IMR-90 (cell line): ENCODE measurements around the gene CASP2. TPM values are rescaled to one million over a fixed set of nuclear protein-coding genes. Genes with fewer than 3 reads are reported as not detected.

ENCODE experiments used
- ATAC-seq: fragments of 200-7000 bp; cut with Tn5 transposase; 2 replicates; pipeline ENCODE4 v1.9.1; 2020; ENCODE audit warnings: low read depth, mild to moderate bottlenecking, moderate library complexity
- BruUV-seq: library from RNA; stranded (reverse); fragments of 400-500 nt; replicated peaks from 2 replicates; lab custom pipeline; 2021; lab: Mats Ljungman, UMichigan
- CTCF ChIA-PET: fragments of 300-600 bp; formaldehyde crosslinking; extraction: SDS; loops from one replicate; lab custom pipeline; 2021; ENCODE audit warnings: antibody characterized with exemption; lab: Yijun Ruan, JAX
- POLR2A ChIA-PET: fragments of 300-600 bp; sonication (Branson Sonifier 250); formaldehyde crosslinking; loops from one replicate; lab custom pipeline; 2022; ENCODE audit warnings: antibody characterized with exemption; ENCODE audit not compliant: unreplicated experiment; lab: Charles Lee
- DNase-seq: peaks from one replicate; pipeline ENCODE4 v3.0.0; 2013
- H2AFZ ChIP-seq: replicated peaks from 2 replicates; pipeline ENCODE3; 2013; ENCODE audit warnings: low read length, mild to moderate bottlenecking; ENCODE audit not compliant: poor library complexity
- H2AK5ac ChIP-seq: 2 replicates; pipeline ENCODE4 v1.6.1; 2013; ENCODE audit warnings: low read depth, low read length, inconsistent platforms
- H2AK9ac ChIP-seq: replicated peaks from 2 replicates; pipeline ENCODE3; 2013; ENCODE audit warnings: mild to moderate bottlenecking, low read depth, low read length, moderate library complexity; ENCODE audit not compliant: poor library complexity
- H2BK120ac ChIP-seq: 2 replicates; pipeline ENCODE4 v1.6.1; 2013; ENCODE audit warnings: low read depth, low read length, inconsistent platforms
- H2BK15ac ChIP-seq: 3 replicates; pipeline ENCODE4 v1.6.1; 2013; ENCODE audit warnings: low read depth, low read length, inconsistent platforms
- H2BK20ac ChIP-seq: 2 replicates; pipeline ENCODE4 v1.6.1; 2013; ENCODE audit warnings: low read depth, mild to moderate bottlenecking, inconsistent platforms, low read length, moderate library complexity
- H2BK5ac ChIP-seq: 2 replicates; pipeline ENCODE4 v1.6.1; 2013; ENCODE audit warnings: mild to moderate bottlenecking, low read depth, low read length, inconsistent platforms; ENCODE audit not compliant: poor library complexity, severe bottlenecking
- H3K14ac ChIP-seq: replicated peaks from 2 replicates; pipeline ENCODE4 v1.6.1; 2013; ENCODE audit warnings: low read depth, low read length, inconsistent platforms
- H3K18ac ChIP-seq: 2 replicates; pipeline ENCODE4 v1.6.1; 2013; ENCODE audit warnings: low read depth, low read length, control low read depth
- H3K23ac ChIP-seq: 2 replicates; pipeline ENCODE4 v1.6.1; 2013; ENCODE audit warnings: low read depth, low read length, inconsistent platforms
- H3K27ac ChIP-seq: 2 replicates; pipeline ENCODE4 v1.5.1; 2013; ENCODE audit warnings: mild to moderate bottlenecking, control low read depth, low read length; ENCODE audit not compliant: insufficient read depth
- H3K27me3 ChIP-seq: 2 replicates; pipeline ENCODE4 v1.6.1; 2013; ENCODE audit warnings: low read length; ENCODE audit not compliant: control insufficient read depth, insufficient read depth
- H3K36me3 ChIP-seq: 2 replicates; pipeline ENCODE4 v1.6.1; 2013; ENCODE audit warnings: low read length, mixed read lengths; ENCODE audit not compliant: control insufficient read depth, insufficient read depth
- H3K4ac ChIP-seq: 2 replicates; pipeline ENCODE4 v1.6.1; 2013; ENCODE audit warnings: low read depth, low read length, inconsistent platforms
- H3K4me1 ChIP-seq: 2 replicates; pipeline ENCODE4 v1.6.1; 2013; ENCODE audit warnings: low read length, mixed read lengths; ENCODE audit not compliant: control insufficient read depth, insufficient read depth
- H3K4me2 ChIP-seq: 2 replicates; pipeline ENCODE4 v1.6.1; 2013; ENCODE audit warnings: low read depth, mild to moderate bottlenecking, control low read depth, low read length, moderate library complexity
- H3K4me3 ChIP-seq: 2 replicates; pipeline ENCODE4 v1.5.1; 2013; ENCODE audit warnings: low read depth, mild to moderate bottlenecking, control low read depth, low read length, moderate library complexity; ENCODE audit not compliant: insufficient read depth
- H3K56ac ChIP-seq: 2 replicates; pipeline ENCODE4 v1.6.1; 2013; ENCODE audit warnings: low read length, inconsistent platforms; ENCODE audit not compliant: insufficient read depth; ENCODE audit errors: extremely low read depth
- H3K79me1 ChIP-seq, 2 experiments: 2 replicates each; pipeline ENCODE4 v1.6.1; 2013; ENCODE audit warnings: low read length in 2 of 2, inconsistent platforms in 1 of 2, low read depth in 1 of 2
- H3K9ac ChIP-seq: 2 replicates; pipeline ENCODE4 v1.6.1; 2013; ENCODE audit warnings: low read depth, low read length, control low read depth
- H3K9me1 ChIP-seq: 2 replicates; pipeline ENCODE4 v1.6.1; 2013; ENCODE audit warnings: low read length, inconsistent platforms; ENCODE audit not compliant: insufficient read depth
- H3K9me3 ChIP-seq: 2 replicates; pipeline ENCODE4 v1.6.1; 2013; ENCODE audit warnings: low read length; ENCODE audit not compliant: control insufficient read depth, insufficient read depth
- H4K20me1 ChIP-seq: 2 replicates; pipeline ENCODE4 v1.6.1; 2013; ENCODE audit warnings: low read length, inconsistent platforms; ENCODE audit not compliant: insufficient read depth
- H4K5ac ChIP-seq: 2 replicates; pipeline ENCODE4 v1.6.1; 2013; ENCODE audit warnings: mild to moderate bottlenecking, low read depth, low read length, control low read depth
- H4K8ac ChIP-seq, 2 experiments: 2 replicates each; pipeline ENCODE4 v1.6.1; 2013; ENCODE audit warnings: low read depth in 2 of 2, low read length in 2 of 2, control low read depth in 1 of 2, inconsistent platforms in 1 of 2
- H4K91ac ChIP-seq: 2 replicates; pipeline ENCODE4 v1.6.1; 2013; ENCODE audit warnings: low read depth, low read length, inconsistent platforms; ENCODE audit not compliant: insufficient read depth
- BHLHE40 ChIP-seq: fragments of 150-350 bp; IDR thresholded peaks from 2 replicates; pipeline ENCODE4 v1.6.1; 2016; ENCODE audit warnings: mild to moderate bottlenecking, low read depth, low read length
- CEBPB ChIP-seq: IDR thresholded peaks from 2 replicates; pipeline ENCODE4 v1.6.1; 2012; ENCODE audit warnings: low read depth, low read length, improper control_type of control experiment
- CHD1 ChIP-seq: IDR thresholded peaks from 2 replicates; pipeline ENCODE4 v1.6.1; 2012; ENCODE audit warnings: low read depth, low read length, improper control_type of control experiment
- ELK1 ChIP-seq: fragments of 150-350 bp; IDR thresholded peaks from 2 replicates; pipeline ENCODE4 v1.6.1; 2016; ENCODE audit warnings: low read depth, mild to moderate bottlenecking, low read length, moderate library complexity, borderline replicate concordance
- FOS ChIP-seq: fragments of 150-350 bp; IDR thresholded peaks from 2 replicates; pipeline ENCODE4 v1.6.1; 2016; ENCODE audit warnings: low read depth, low read length
- MAFK ChIP-seq: IDR thresholded peaks from 2 replicates; pipeline ENCODE4 v1.6.1; 2012; ENCODE audit warnings: low read depth, low read length, improper control_type of control experiment
- MAZ ChIP-seq: IDR thresholded peaks from 2 replicates; pipeline ENCODE4 v1.6.1; 2012; ENCODE audit warnings: low read depth, mild to moderate bottlenecking, low read length, improper control_type of control experiment, moderate library complexity, borderline replicate concordance
- MXI1 ChIP-seq: IDR thresholded peaks from 2 replicates; pipeline ENCODE4 v1.6.1; 2012; ENCODE audit warnings: low read depth, mild to moderate bottlenecking, low read length, moderate library complexity, borderline replicate concordance
- NFE2L2 ChIP-seq: fragments of 150-350 bp; IDR thresholded peaks from 2 replicates; pipeline ENCODE4 v1.6.1; 2016; ENCODE audit warnings: low read depth, mild to moderate bottlenecking, low read length
- POLR2A ChIP-seq: IDR thresholded peaks from 2 replicates; pipeline ENCODE4 v1.6.1; 2012; ENCODE audit warnings: mild to moderate bottlenecking, low read depth, low read length
- RAD21 ChIP-seq: IDR thresholded peaks from 2 replicates; pipeline ENCODE4 v1.6.1; 2012; ENCODE audit warnings: low read length, improper control_type of control experiment
- RCOR1 ChIP-seq: IDR thresholded peaks from 2 replicates; pipeline ENCODE4 v1.6.1; 2012; ENCODE audit warnings: mild to moderate bottlenecking, low read length, improper control_type of control experiment; ENCODE audit not compliant: insufficient replicate concordance
- RFX5 ChIP-seq: IDR thresholded peaks from 2 replicates; pipeline ENCODE4 v1.8.0; 2012; ENCODE audit warnings: low read depth, mild to moderate bottlenecking, low read length, moderate library complexity
- SMC3 ChIP-seq: fragments of 150-350 bp; IDR thresholded peaks from 2 replicates; pipeline ENCODE4 v1.6.1; 2016; ENCODE audit warnings: low read depth, mild to moderate bottlenecking, antibody characterized with exemption, low read length, moderate library complexity
- USF2 ChIP-seq: fragments of 150-350 bp; IDR thresholded peaks from 2 replicates; pipeline ENCODE4 v1.6.1; 2017; ENCODE audit warnings: mild to moderate bottlenecking, antibody characterized with exemption, low read length, low read depth
- WGBS, 2 experiments: methylation state at CpG; one replicate each; pipeline versions ENCODE4 v1.1.5 to v1.1.7; 2013; ENCODE audit warnings: missing lambda C conversion rate in 2 of 2; ENCODE audit not compliant: insufficient read length in 1 of 2; ENCODE audit errors: extremely low coverage in 2 of 2; 5-methylcytosine and 5-hydroxymethylcytosine counted together
- dilution Hi-C: fragments of 300-500 bp; cut with HindIII; formaldehyde crosslinking; loops from one replicate; pipeline ENCODE4 v1.14.3; 2018; ENCODE audit warnings: low sequenced_read_pairs; ENCODE audit not compliant: unreplicated experiment
- in situ Hi-C: fragments of 300-500 bp; cut with MboI; formaldehyde crosslinking; loops from 3 replicates; pipeline ENCODE4 v1.14.3; 2019; ENCODE audit warnings: low sequenced_read_pairs, inconsistent platforms, mixed read lengths
- intact Hi-C: fragments of 100-400 bp; cut with micrococcal nuclease; formaldehyde crosslinking; loops from 2 replicates; pipeline ENCODE4 v1.10.0; 2022
- polyA plus RNA-seq, 3 experiments: library from polyadenylated mRNA; depleted of rRNA; stranded (reverse); fragments of >200 nt; gene quantifications; 2 replicates each; pipeline ENCODE4 v1.2.3, GENCODE V29; 2012; ENCODE audit warnings: low replicate concordance in 1 of 3
- total RNA-seq: library from RNA; depleted of rRNA; stranded (reverse); fragments of >200 nt; gene quantifications from 2 replicates; pipeline ENCODE4 v1.2.3, GENCODE V29; 2012
- TF ChIP-seq, protein P1 (sequence below): conservative IDR thresholded peaks from 2 replicates; pipeline ENCODE4 v1.5.1; 2012; ENCODE audit warnings: mild to moderate bottlenecking, low read depth, low read length, improper control_type of control experiment

Gene CASP2
- total and polyA plus RNA-seq, 2 of the 4 experiments (the other 2 are of a cell fraction), result 15.4 to 25.6 TPM

- Histone ChIP-seq H3K23ac (no peak overlapping the region), H2AK5ac (no peak overlapping the region), H3K4ac (no peak overlapping the region), H3K4me1 (no peaks in the 10 kb centered on the region), H3K4me2 (no peak overlapping the region), H2BK120ac (no peak overlapping the region), H4K5ac (no peak overlapping the region), H3K9me3 (no peaks in the 10 kb centered on the region), H3K56ac (no peak overlapping the region), H3K27me3 (peaks cover 40% of the 10 kb centered on the region), H4K20me1 (no peaks in the 10 kb centered on the region), H2AFZ (no peak overlapping the region), H3K36me3 (no peaks in the 10 kb centered on the region), H3K18ac (no peak overlapping the region), H3K4me3 (no peak overlapping the region), H3K14ac (no peak overlapping the region), H3K9me1 (no peaks in the 10 kb centered on the region), H2BK15ac (no peak overlapping the region), H4K8ac (no peak overlapping the region), H2BK20ac (no peak overlapping the region), H4K91ac (no peak overlapping the region), H3K9ac (no peak overlapping the region), H3K79me1 (no peaks in the 10 kb centered on the region), H2BK5ac (no peak overlapping the region), H2AK9ac (no peak overlapping the region), H3K27ac (no peak overlapping the region)
- TF ChIP-seq SMC3 (no peak), RCOR1 (no peak), RAD21 (no peak), ELK1 (no peak), FOS (no peak), NFE2L2 (no peak), RFX5 (no peak), POLR2A (no peak), MXI1 (no peak), BHLHE40 (no peak), MAFK (no peak), MAZ (no peak), CEBPB (no peak), USF2 (no peak), CHD1 (no peak)
- TF ChIP-seq, protein P1, sequence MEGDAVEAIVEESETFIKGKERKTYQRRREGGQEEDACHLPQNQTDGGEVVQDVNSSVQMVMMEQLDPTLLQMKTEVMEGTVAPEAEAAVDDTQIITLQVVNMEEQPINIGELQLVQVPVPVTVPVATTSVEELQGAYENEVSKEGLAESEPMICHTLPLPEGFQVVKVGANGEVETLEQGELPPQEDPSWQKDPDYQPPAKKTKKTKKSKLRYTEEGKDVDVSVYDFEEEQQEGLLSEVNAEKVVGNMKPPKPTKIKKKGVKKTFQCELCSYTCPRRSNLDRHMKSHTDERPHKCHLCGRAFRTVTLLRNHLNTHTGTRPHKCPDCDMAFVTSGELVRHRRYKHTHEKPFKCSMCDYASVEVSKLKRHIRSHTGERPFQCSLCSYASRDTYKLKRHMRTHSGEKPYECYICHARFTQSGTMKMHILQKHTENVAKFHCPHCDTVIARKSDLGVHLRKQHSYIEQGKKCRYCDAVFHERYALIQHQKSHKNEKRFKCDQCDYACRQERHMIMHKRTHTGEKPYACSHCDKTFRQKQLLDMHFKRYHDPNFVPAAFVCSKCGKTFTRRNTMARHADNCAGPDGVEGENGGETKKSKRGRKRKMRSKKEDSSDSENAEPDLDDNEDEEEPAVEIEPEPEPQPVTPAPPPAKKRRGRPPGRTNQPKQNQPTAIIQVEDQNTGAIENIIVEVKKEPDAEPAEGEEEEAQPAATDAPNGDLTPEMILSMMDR, result no peak
- intact Hi-C loops (no loop called here), dilution Hi-C loops (no loop called here), in situ Hi-C loops (no loop called here)
- BruUV-seq, result no TSS peak
- DNase-seq (no peak), ATAC-seq (no peak)
- no CpG with 5 or more reads among the region's 5 CpGs for WGBS, 2 experiments
- POLR2A ChIA-PET, result no interaction called here
- CTCF ChIA-PET, result no interaction called here
Measured at GRCh38 chr7:143347950-143348349, 59.8 kb downstream of the CASP2 start.
